ENCODE data around the gene CTIF.

The CTIF gene

GRCh38 chr18:48575658-48576456, 37.0 kb downstream of the CTIF start:
- Histone ChIP-seq H3K27ac (ENCODE audit: low read length) (no peak overlapping the region), H3K4me1 (ENCODE audit: control insufficient read depth, insufficient read depth, low read length) (peaks cover 1% of the 10 kb centered on the region), H3K36me3 (ENCODE audit: control insufficient read depth, insufficient read depth, low read length) (no peaks in the 10 kb centered on the region), H3K27me3 (ENCODE audit: control insufficient read depth, insufficient read depth, low read length) (no peaks in the 10 kb centered on the region), H3K9me3 (ENCODE audit: control insufficient read depth, insufficient read depth, low read length) (no peaks in the 10 kb centered on the region), H3K4me3 (ENCODE audit: low read length) (no peak overlapping the region)
- no peak for DNase-seq (ENCODE audit: low read depth, low spot score)
- WGBS (ENCODE audit: insufficient coverage, insufficient read length): no CpG with 5 or more reads among the region's 24 CpGs

- no peak for DNase-seq (ENCODE audit: low read depth, low spot score)
- Histone ChIP-seq H3K27me3 (ENCODE audit: control insufficient read depth, insufficient read depth, low read length) (no peaks in the 10 kb centered on the region), H3K36me3 (ENCODE audit: control insufficient read depth, insufficient read depth, low read length) (no peaks in the 10 kb centered on the region), H3K4me3 (ENCODE audit: low read length) (no peak overlapping the region), H3K4me1 (ENCODE audit: control insufficient read depth, insufficient read depth, low read length) (peaks cover 1% of the 10 kb centered on the region), H3K9me3 (ENCODE audit: control insufficient read depth, insufficient read depth, low read length) (no peaks in the 10 kb centered on the region), H3K27ac (ENCODE audit: low read length) (no peak overlapping the region)
- no CpG with 5 or more reads among the region's 11 CpGs for WGBS (ENCODE audit: insufficient coverage, insufficient read length)
Observed at GRCh38 chr18:48576457-48576771, 37.6 kb downstream of the CTIF start.

GRCh38 chr18:48577478-48578190, 38.8 kb downstream of the CTIF start:
- DNase-seq (ENCODE audit: low read depth, low spot score): no peak
- no peaks in the 10 kb centered on the region for H3K27me3 ChIP-seq (ENCODE audit: control insufficient read depth, insufficient read depth, low read length)
- H3K4me3 ChIP-seq (ENCODE audit: low read length): no peak overlapping the region
- no peaks in the 10 kb centered on the region for H3K36me3 ChIP-seq (ENCODE audit: control insufficient read depth, insufficient read depth, low read length)
- WGBS (ENCODE audit: insufficient coverage, insufficient read length): no CpG with 5 or more reads among the region's 5 CpGs
- no peak overlapping the region for H3K27ac ChIP-seq (ENCODE audit: low read length)
- no peaks in the 10 kb centered on the region for H3K9me3 ChIP-seq (ENCODE audit: control insufficient read depth, insufficient read depth, low read length)
- peaks cover 1% of the 10 kb centered on the region for H3K4me1 ChIP-seq (ENCODE audit: control insufficient read depth, insufficient read depth, low read length)

GRCh38 chr18:48578289-48578688, 39.5 kb downstream of the CTIF start:
- Histone ChIP-seq H3K36me3 (ENCODE audit: control insufficient read depth, insufficient read depth, low read length) (no peaks in the 10 kb centered on the region), H3K4me1 (ENCODE audit: control insufficient read depth, insufficient read depth, low read length) (peaks cover 1% of the 10 kb centered on the region), H3K4me3 (ENCODE audit: low read length) (no peak overlapping the region), H3K27me3 (ENCODE audit: control insufficient read depth, insufficient read depth, low read length) (no peaks in the 10 kb centered on the region), H3K9me3 (ENCODE audit: control insufficient read depth, insufficient read depth, low read length) (no peaks in the 10 kb centered on the region), H3K27ac (ENCODE audit: low read length) (no peak overlapping the region)
- no CpG with 5 or more reads among the region's 3 CpGs for WGBS (ENCODE audit: insufficient coverage, insufficient read length)
- no peak for DNase-seq (ENCODE audit: low read depth, low spot score)

- Histone ChIP-seq H3K4me3 (ENCODE audit: low read length) (no peak overlapping the region), H3K36me3 (ENCODE audit: control insufficient read depth, insufficient read depth, low read length) (no peaks in the 10 kb centered on the region), H3K9me3 (ENCODE audit: control insufficient read depth, insufficient read depth, low read length) (no peaks in the 10 kb centered on the region), H3K4me1 (ENCODE audit: control insufficient read depth, insufficient read depth, low read length) (no peaks in the 10 kb centered on the region; the same call in 1 of the 2 replicates), H3K27ac (ENCODE audit: low read length) (no peak overlapping the region), H3K27me3 (ENCODE audit: control insufficient read depth, insufficient read depth, low read length) (no peaks in the 10 kb centered on the region)
- no CpG with 5 or more reads among the region's 7 CpGs for WGBS (ENCODE audit: insufficient coverage, insufficient read length)
- no peak for DNase-seq (ENCODE audit: low read depth, low spot score)
Observed at GRCh38 chr18:48580066-48580465, 41.2 kb downstream of the CTIF start.

GRCh38 chr18:48580782-48581181, 42.0 kb downstream of the CTIF start:
- no peaks in the 10 kb centered on the region for H3K9me3 ChIP-seq (ENCODE audit: control insufficient read depth, insufficient read depth, low read length)
- H3K4me3 ChIP-seq (ENCODE audit: low read length): no peak overlapping the region
- H3K36me3 ChIP-seq (ENCODE audit: control insufficient read depth, insufficient read depth, low read length): no peaks in the 10 kb centered on the region
- no peaks in the 10 kb centered on the region for H3K27me3 ChIP-seq (ENCODE audit: control insufficient read depth, insufficient read depth, low read length)
- no peaks in the 10 kb centered on the region; the same call in 1 of the 2 replicates for H3K4me1 ChIP-seq (ENCODE audit: control insufficient read depth, insufficient read depth, low read length)
- H3K27ac ChIP-seq (ENCODE audit: low read length): no peak overlapping the region
- WGBS (ENCODE audit: insufficient coverage, insufficient read length): no CpG with 5 or more reads among the region's 10 CpGs
- peak; percentile 13 for DNase-seq (ENCODE audit: low read depth, low spot score)

GRCh38 chr18:48581206-48581605, 42.4 kb downstream of the CTIF start:
- Histone ChIP-seq H3K36me3 (ENCODE audit: control insufficient read depth, insufficient read depth, low read length) (no peaks in the 10 kb centered on the region), H3K4me1 (ENCODE audit: control insufficient read depth, insufficient read depth, low read length) (no peaks in the 10 kb centered on the region; the same call in 1 of the 2 replicates), H3K9me3 (ENCODE audit: control insufficient read depth, insufficient read depth, low read length) (no peaks in the 10 kb centered on the region), H3K4me3 (ENCODE audit: low read length) (no peak overlapping the region), H3K27me3 (ENCODE audit: control insufficient read depth, insufficient read depth, low read length) (no peaks in the 10 kb centered on the region), H3K27ac (ENCODE audit: low read length) (no peak overlapping the region)
- DNase-seq (ENCODE audit: low read depth, low spot score): no peak
- WGBS (ENCODE audit: insufficient coverage, insufficient read length): no CpG with 5 or more reads among the region's 4 CpGs

- H3K4me1 ChIP-seq (ENCODE audit: control insufficient read depth, insufficient read depth, low read length): no peaks in the 10 kb centered on the region; the same call in 1 of the 2 replicates
- DNase-seq (ENCODE audit: low read depth, low spot score): no peak
- no CpG with 5 or more reads among the region's 8 CpGs for WGBS (ENCODE audit: insufficient coverage, insufficient read length)
- no peak overlapping the region for H3K4me3 ChIP-seq (ENCODE audit: low read length)
- no peaks in the 10 kb centered on the region for H3K36me3 ChIP-seq (ENCODE audit: control insufficient read depth, insufficient read depth, low read length)
- H3K9me3 ChIP-seq (ENCODE audit: control insufficient read depth, insufficient read depth, low read length): no peaks in the 10 kb centered on the region
- H3K27me3 ChIP-seq (ENCODE audit: control insufficient read depth, insufficient read depth, low read length): no peaks in the 10 kb centered on the region
- H3K27ac ChIP-seq (ENCODE audit: low read length): no peak overlapping the region
Observed at GRCh38 chr18:48581941-48582340, 43.1 kb downstream of the CTIF start.

GRCh38 chr18:48582946-48583345, 44.1 kb downstream of the CTIF start:
- Histone ChIP-seq H3K36me3 (ENCODE audit: control insufficient read depth, insufficient read depth, low read length) (no peaks in the 10 kb centered on the region), H3K27ac (ENCODE audit: low read length) (no peak overlapping the region), H3K9me3 (ENCODE audit: control insufficient read depth, insufficient read depth, low read length) (no peaks in the 10 kb centered on the region), H3K4me1 (ENCODE audit: control insufficient read depth, insufficient read depth, low read length) (no peaks in the 10 kb centered on the region; the same call in 1 of the 2 replicates), H3K27me3 (ENCODE audit: control insufficient read depth, insufficient read depth, low read length) (no peaks in the 10 kb centered on the region), H3K4me3 (ENCODE audit: low read length) (no peak overlapping the region)
- WGBS (ENCODE audit: insufficient coverage, insufficient read length): no CpG with 5 or more reads among the region's 2 CpGs
- DNase-seq (ENCODE audit: low read depth, low spot score): no peak

- Histone ChIP-seq H3K9me3 (ENCODE audit: control insufficient read depth, insufficient read depth, low read length) (no peaks in the 10 kb centered on the region), H3K27ac (ENCODE audit: low read length) (no peak overlapping the region), H3K4me1 (ENCODE audit: control insufficient read depth, insufficient read depth, low read length) (no peaks in the 10 kb centered on the region; the same call in 1 of the 2 replicates), H3K36me3 (ENCODE audit: control insufficient read depth, insufficient read depth, low read length) (no peaks in the 10 kb centered on the region), H3K4me3 (ENCODE audit: low read length) (no peak overlapping the region), H3K27me3 (ENCODE audit: control insufficient read depth, insufficient read depth, low read length) (no peaks in the 10 kb centered on the region)
- WGBS (ENCODE audit: insufficient coverage, insufficient read length): no CpG with 5 or more reads among the region's 5 CpGs
- no peak for DNase-seq (ENCODE audit: low read depth, low spot score)
Observed at GRCh38 chr18:48583573-48583972, 44.7 kb downstream of the CTIF start.

Measured in iPS DF 6.9 (cell line).